HG03558 (cell line): ENCODE results near the gene PIK3AP1.

Experiments used
- ATAC-seq: cut with Tn5 transposase; IDR thresholded peaks from one replicate; pipeline ENCODE4 v1.9.1; 2021; ENCODE audit warnings: moderate number of reproducible peaks; ENCODE audit not compliant: unreplicated experiment; ENCODE audit errors: extremely low read depth

Gene PIK3AP1

GRCh38 chr10:96724621-96725020 is 4.3 kb upstream of the PIK3AP1 start:
- ATAC-seq: no peak

GRCh38 chr10:96721207-96721572 is 876 bp upstream of the PIK3AP1 start:
- no peak for ATAC-seq

- no peak for ATAC-seq
Observed at GRCh38 chr10:96719850-96720421, 378 bp downstream of the PIK3AP1 start.

- ATAC-seq: no peak
Observed at GRCh38 chr10:96719200-96719599, 1.1 kb downstream of the PIK3AP1 start.

- no peak for ATAC-seq
Observed at GRCh38 chr10:96718304-96718990, 1.9 kb downstream of the PIK3AP1 start.

GRCh38 chr10:96716390-96716789 is 3.9 kb downstream of the PIK3AP1 start:
- no peak for ATAC-seq

- no peak for ATAC-seq
Observed at GRCh38 chr10:96714746-96715255, 5.5 kb downstream of the PIK3AP1 start.

GRCh38 chr10:96714031-96714590 is 6.2 kb downstream of the PIK3AP1 start:
- no peak for ATAC-seq

GRCh38 chr10:96712662-96713271 is 7.5 kb downstream of the PIK3AP1 start:
- ATAC-seq: no peak

- ATAC-seq: no peak
Observed at GRCh38 chr10:96711048-96711728, 9.1 kb downstream of the PIK3AP1 start.

- no peak for ATAC-seq
Observed at GRCh38 chr10:96709525-96709924, 10.8 kb downstream of the PIK3AP1 start.

GRCh38 chr10:96708996-96709395 is 11.3 kb downstream of the PIK3AP1 start:
- ATAC-seq: no peak

GRCh38 chr10:96708456-96708855 is 11.9 kb downstream of the PIK3AP1 start:
- ATAC-seq: no peak

- ATAC-seq: no peak
Observed at GRCh38 chr10:96706331-96706853, 13.9 kb downstream of the PIK3AP1 start.

GRCh38 chr10:96705134-96705533 is 15.2 kb downstream of the PIK3AP1 start:
- ATAC-seq: no peak

- no peak for ATAC-seq
Observed at GRCh38 chr10:96704563-96704962, 15.8 kb downstream of the PIK3AP1 start.

- ATAC-seq: no peak
Observed at GRCh38 chr10:96703358-96703757, 17.0 kb downstream of the PIK3AP1 start.

GRCh38 chr10:96701265-96701664 is 19.0 kb downstream of the PIK3AP1 start:
- ATAC-seq: no peak

GRCh38 chr10:96700374-96701099 is 19.8 kb downstream of the PIK3AP1 start:
- ATAC-seq: peak; percentile 42

GRCh38 chr10:96699613-96700012 is 20.7 kb downstream of the PIK3AP1 start:
- ATAC-seq: no peak
